GM18909 (cell line): Measurements from ENCODE around the gene CSMD2.

Experiments
- ATAC-seq: cut with Tn5 transposase; IDR thresholded peaks from one replicate; pipeline ENCODE4 v1.9.1; 2021; ENCODE audit warnings: mild to moderate bottlenecking; ENCODE audit not compliant: unreplicated experiment, poor library complexity

Gene CSMD2

DNA sequence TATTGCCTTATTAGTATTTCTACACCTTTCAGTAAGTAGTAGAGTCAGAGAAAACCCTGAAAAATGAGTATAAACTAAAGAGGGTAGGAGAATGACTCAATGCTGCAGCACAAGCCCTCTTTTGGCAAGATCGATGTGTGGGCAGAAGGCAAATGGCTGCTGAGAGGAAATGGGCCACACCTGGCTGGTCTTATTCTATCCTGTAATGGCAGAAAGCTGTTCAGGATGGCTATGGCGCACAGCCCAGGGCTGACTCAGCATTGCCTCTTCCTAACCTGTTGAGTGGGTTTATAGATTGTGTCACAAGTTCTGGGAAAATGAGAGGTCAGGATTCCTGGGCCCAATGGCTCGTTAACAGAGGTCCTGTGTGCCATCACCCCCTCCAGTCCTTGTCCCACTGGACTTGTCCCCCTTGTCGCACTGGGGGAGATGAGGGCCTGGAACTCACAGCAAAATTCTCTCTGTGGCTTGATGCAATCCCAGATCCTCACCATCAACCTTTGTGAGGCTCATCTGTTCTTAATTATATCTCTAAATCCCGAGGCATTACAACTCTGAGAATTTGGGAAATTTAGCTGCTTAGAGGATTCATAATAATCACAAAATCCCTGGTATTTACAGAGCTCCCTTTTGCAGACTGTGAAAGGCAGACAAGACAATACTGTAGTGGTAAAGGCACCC lies 287.9 kb downstream of the CSMD2 start:
- no peak for ATAC-seq

DNA sequence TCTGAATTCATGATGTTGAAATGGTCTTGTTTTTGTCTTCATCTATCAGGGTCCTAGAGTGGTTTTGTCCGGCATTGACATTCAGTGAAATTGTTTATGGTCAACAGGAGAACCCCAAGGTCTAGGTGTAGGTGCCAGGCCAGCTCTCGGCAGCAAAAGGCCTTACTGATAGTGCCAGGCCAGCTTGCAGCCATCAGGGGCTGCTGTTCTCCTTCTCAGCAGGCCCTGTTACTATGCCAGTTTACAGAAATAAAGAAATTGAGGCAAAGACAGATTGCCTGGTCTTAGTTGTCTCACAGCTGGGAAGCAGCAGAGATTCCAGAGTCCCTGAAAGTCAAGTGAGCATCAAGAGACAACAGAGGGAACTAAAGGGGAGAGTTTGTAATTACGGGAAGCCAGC lies 289.2 kb downstream of the CSMD2 start:
- ATAC-seq: no peak

DNA sequence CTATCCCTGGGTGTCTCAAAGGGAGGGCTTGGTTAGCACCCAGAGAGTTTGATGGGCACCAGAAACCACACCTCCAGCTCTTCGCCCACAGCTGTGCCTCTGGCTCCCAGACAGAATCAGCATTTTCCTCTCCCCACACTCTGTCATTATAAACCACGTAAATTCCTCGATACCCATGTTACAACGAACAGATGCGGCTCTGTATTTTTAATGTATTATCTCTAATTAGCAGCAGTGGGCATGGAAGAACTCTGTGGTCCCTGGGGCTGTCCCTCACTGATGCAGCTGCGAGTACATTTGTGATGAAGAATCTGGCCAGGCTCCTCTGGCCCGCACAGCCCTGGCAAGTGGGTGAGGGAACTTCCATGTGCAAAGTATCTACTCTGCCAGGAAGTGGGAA lies 290.4 kb downstream of the CSMD2 start:
- ATAC-seq: no peak

DNA sequence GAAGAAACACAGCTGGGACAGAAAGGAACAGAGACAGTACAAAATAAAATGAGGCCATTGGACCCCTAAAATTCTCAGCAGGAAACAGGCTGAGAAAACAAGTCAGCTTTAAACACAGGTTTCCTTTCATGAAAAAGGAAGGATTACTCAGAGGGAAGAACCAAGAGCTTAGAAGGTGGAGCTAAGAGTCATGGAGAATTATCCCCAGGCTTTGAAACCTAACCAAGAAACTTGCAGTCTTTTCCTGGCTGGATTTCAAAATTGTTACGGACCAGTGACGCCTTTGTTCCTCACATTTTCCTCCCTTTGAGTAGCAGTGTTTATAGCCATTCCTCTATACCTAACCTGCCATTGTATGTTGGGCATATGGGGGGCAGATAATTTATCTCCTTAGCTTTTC lies 292.3 kb downstream of the CSMD2 start:
- ATAC-seq: no peak

DNA sequence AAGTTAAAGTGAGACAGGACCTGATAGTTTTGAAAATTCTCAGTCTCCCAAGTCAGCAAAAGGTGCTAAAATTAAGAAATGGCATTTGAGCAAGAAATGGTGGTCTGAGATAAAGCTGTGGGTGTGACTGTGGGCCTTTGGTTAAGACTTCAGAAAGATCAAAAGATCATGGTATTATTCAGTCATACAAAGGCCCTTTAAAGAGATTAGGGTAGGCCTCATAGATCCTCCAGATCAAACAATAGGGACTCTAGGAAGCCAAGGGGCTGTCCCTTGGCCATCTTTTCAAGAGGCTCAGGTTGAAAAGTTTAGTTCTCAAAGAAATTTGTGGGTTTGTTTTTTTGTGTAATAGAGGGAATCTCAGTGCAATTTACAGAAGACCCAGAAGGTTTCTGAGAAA lies 292.8 kb downstream of the CSMD2 start:
- ATAC-seq: no peak

DNA sequence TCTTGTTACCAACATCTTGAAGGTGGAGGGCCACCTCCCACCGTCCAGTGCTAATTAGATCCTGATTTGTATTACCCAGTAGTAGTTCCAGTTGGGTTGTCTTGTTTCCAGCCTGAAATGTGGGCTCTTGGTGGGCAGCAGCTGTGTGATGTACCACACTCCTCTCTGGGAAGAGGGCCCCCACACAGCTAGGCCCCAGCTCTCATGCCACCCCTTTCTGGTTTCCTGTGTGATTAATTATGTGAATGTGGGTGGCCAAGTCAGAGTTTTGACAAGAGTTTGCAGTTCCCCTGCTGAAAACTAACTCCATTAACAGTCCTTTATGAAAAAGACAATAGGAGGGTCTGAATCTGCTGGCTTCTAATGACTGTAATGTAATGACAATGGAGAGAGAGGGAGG lies 297.3 kb downstream of the CSMD2 start:
- ATAC-seq: no peak

DNA sequence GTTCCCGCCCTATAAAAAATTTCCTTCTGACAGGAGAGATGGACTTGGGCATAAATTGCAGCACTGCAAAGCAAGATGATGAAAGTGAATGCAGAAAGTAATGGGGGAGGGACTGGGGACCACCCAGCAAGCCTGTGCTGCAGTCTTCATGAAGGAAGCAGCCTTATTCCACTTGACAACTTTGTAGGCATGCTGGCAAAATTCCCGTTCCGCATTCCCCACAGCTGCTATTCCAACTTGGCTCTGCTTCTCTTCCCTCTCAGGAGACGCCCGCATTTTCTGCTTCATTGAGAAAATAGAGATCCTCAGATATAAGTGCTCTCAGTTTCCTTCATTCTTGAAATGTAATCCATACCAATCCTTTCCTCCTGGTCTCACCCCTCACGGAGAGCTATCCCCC lies 298.7 kb downstream of the CSMD2 start:
- no peak for ATAC-seq

DNA sequence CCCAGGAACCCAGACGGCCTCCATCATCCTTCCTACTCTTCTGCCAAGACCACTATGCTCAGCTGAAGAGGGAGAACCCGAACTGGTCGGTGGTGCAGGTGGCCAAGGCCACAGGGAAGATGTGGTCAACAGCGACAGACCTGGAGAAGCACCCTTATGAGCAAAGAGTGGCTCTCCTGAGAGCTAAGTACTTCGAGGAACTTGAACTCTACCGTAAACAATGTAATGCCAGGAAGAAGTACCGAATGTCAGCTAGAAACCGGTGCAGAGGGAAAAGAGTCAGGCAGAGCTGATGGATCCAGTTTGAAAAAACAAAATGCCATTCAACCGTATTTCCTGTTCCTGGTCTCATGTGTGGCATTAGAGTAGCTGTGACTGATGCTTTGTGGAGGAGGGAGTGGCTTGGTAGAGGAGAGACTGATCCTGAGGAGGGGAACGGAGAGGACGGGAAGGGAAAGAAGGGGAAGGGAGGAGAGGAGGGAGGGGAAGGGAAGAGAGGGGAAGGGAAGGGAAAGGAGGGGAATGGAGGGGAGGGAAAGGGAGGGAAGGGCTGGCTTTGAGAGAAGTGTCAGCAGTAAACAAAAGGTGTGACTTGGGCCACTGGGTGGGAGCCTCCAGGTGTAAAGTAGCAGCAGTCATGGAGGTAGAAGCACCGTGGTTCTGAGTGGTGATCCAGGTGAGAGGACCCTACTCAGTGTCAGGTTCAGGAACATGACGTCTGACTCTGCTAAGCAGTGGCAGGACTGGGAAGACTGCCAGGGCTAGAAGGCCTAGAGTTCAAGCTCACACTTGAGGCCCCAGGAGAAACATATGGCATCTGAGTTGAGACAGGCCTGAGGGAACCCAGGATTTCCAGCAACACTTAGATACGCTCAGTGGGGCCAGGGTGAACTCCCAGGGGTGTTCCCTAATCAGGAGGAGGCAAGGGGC lies 300.3 kb downstream of the CSMD2 start:
- no peak for ATAC-seq

DNA sequence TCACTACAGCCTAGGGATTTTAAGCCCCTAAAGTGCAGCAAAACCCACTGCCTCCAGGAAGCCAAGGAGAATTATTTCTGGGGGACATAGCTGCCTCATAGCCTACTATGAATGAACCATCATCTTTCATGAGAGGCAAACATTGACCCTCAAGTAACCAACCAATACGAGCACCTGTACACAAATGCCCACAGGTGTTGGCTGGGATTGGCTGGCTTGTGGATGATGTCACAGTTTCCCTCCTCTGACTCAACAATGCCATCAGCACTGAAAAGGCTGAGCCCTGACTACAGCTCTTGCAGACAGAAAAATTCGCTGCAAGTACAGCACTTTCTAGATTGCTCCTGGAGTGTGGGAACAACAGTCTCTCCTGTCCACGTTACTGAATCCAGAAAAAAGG lies 301.3 kb downstream of the CSMD2 start, which contains the start of gene HMGB4:
Gene HMGB4, plus strand, starts transcription at position 301 of the 400 bp plus-strand sequence. CDS start 113 bp downstream, outside the sequence.
- no peak for ATAC-seq

DNA sequence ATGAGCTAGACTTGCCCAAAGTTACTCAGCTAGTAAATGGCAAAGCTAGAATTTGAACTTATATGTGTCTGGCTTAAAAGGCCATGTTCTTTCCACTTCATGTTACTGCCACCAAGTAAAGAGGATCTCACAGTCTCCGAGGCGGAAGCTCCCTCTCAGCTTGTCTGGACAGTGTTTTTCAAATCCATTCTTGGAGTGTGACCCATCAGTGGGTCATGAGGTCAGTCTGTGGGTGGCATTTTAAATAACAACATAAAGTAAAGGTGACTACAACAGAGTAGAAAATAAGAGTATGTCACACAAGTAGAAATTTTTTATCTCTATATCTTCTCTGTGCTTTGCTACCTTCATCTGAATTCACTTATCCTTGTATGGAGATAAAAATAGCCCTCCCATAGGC lies 304.4 kb downstream of the CSMD2 start:
- no peak for ATAC-seq

DNA sequence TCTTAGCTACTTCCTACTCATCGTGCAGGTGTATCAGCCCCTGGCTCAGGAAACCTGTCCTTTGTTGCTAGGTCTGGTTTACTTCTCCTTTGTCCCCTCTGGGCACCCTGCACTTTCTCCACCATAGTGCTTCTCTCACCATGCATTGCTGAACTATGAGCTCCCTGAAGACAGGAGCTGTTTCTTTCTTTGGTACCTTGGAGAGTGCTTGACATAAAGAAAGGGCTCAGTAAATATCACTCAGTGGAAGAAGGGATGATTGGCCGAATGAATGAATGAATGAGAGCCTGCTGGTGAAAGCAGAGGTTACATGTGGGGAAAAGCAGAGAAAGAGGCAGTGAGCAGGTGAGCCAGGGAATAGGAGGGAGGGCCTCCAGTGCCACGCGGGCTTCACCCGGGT lies 310.9 kb downstream of the CSMD2 start:
- no peak for ATAC-seq

DNA sequence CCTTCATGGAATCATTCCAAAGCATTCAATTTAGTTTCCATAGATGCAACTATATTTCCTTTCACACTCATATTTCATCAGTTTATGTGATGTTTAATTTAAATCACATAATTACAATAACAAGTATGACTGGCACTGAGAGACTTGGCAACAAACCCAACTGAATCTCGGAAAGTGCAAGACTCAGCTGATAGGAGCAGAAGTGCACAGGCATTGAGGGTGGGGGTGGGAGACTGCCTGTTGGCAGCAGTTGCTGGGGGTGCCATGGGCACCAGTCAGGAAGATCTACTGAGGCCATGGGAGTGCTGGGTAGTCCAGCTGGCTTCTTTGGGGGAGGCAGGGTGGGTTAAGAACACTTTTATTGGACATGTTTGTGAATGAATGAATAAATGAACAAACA lies 311.6 kb downstream of the CSMD2 start:
- no peak for ATAC-seq

DNA sequence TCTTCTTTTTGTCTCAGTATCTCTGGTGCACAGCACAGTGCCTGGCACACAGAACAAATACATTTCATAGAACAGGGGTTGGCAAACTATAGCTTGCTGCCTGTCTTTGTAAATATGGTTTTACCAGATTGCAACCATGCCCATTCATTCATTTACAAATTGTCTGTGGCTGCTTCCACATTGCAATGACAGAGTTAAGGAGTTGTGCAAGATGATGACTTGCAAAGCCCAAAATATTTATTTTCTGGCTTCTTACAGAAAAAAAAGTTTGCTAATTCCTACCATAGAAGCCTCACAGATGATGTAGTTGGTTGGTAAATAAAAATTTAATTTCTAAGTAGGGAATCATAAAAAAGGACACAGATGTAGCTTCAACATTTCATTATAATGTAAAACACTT lies 312.3 kb downstream of the CSMD2 start:
- no peak for ATAC-seq

DNA sequence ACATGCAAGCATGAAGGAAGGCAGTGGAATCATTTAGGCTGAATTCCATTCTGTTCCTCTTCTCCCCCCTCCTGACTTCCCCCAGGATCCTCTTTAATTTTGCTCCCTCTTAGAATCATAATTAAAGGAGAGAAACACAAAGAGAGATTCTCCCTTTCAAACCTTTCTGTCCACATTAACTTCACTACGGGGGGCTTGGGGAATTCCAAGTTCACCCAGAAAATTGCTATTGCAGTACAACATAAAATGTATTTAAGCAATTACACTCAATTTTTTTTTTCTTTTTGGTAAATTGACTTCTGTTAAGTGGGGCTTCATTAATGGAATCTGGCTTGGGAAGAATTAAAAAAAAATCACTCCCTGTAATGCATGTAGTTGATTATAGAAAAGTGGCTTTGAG lies 314.5 kb downstream of the CSMD2 start:
- ATAC-seq: no peak

DNA sequence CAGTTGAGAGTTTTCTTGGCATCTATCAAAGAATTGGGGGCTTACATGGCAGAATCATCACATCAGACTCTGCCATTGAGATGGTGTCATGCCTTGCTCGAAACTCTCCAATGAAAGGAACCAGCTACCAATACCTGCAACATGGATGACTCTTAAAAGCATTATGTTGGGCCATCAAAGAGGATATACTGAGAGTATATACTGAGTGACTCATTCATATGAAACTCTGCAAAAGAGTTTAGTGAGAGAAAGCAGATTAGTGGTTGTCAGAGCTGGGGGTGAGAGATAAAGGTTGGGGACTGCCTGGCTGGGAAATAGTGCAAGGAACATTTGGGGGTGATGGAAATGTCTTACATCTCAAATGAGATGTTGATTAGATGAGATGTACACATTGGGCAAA lies 315.8 kb downstream of the CSMD2 start:
- no peak for ATAC-seq

DNA sequence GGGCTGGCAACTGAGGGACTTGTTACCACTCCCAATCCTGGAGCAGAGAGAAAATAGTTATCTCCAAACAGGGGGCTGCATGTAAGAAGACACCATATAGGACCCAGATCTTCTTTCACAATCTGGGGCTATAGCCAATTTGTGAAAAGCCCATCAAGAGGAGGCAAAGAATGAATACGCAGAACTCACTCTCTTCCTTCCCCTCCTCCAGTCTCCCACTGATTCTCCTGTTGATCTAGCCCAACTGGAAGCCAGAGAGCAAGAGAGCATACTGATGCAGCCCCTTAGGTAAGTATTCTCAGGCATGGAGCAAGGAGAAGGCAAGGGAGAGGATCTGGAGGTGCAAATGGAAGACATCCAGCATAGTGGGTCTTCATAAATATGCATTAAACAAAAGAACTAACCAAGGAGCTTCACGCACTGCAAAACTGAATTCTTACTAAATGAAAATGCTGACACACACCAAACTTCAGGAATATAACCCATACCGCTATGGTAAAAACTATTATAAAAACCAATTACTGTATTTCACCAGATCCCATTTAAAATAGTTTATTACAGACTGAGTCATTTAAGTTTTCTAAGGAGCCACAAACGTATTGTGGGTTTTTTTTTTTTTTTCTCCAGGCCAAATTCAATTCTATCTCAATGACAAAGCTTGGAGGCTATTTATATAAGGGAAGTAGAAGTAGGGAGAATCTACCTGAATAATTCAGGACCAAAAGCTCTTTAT lies 316.7 kb downstream of the CSMD2 start:
- no peak for ATAC-seq

DNA sequence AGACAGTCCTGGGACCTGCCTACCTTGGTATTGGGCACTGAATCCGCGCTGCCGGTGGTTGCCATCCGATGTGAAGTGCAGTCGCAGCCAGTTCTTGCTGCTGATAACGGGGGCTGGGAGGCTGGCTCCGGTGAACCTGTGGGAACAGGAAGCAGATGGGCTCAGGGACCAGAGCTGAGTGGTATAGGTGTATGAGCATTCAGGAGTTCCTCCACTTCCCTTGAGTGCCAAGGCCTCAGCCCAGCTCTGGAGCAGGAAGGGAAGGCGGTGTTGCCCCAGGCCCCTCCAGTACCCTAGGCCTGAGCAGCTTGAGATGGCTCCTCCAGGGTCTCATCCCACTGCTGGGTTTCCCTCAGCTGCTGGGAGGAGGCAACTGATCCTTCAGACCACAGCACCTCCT lies 318.2 kb downstream of the CSMD2 start:
- ATAC-seq: no peak

DNA sequence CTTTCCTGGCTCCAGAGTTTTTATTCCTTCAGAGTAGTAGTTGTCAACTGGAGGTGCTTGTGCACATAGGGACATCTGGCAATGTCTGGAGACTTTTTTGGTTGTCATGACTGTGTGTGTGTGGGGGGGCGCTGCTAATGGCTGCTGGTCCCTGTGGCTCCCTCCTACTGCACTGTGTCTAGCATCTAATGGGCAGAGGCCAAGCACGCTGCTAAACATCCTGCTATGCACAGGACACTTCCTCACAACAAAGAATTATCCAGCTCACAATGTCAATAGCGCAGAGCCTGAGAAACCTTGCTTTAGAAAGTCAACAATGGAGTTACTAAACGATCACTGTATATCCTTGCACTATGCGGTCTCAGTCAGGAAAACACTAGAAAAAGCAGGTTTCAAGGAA lies 320.9 kb downstream of the CSMD2 start:
- no peak for ATAC-seq

DNA sequence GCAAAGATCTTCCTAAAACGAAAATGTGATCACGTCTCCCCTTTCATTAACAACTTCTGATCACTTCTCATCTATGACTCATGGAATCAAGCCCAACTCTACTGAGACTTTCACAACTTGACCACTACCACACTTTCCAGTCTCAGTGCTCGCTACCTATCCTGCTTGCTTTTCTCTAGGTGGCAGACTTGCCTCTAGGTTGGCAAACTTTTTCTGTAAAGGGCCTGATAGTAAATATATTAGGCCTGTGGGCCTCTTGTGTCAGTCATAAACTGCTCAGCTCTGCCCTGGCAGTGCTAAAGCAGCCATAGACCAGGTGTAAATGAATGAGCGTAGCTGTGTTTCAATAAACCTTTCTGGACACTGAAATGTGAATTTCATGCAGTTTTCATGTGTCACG lies 322.7 kb downstream of the CSMD2 start:
- ATAC-seq: no peak

DNA sequence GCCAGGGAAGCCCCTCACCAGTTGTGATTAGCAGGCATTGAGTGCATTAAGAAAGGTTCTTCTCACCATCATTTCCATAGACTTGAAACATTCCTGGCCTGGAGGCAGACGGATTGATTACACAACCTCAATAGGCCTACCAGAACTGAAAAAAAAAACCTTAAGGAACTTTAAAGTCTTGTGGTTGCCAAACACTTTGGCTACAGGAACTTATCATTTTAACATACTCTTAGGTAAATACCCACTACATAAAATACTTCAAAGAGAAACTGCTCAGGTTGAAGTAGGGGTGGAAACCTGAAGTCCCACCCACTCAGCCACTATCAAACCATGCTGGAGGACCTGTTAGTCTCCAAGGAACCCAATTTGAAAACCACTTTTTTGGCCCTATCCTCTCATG lies 323.5 kb downstream of the CSMD2 start:
- ATAC-seq: no peak

DNA sequence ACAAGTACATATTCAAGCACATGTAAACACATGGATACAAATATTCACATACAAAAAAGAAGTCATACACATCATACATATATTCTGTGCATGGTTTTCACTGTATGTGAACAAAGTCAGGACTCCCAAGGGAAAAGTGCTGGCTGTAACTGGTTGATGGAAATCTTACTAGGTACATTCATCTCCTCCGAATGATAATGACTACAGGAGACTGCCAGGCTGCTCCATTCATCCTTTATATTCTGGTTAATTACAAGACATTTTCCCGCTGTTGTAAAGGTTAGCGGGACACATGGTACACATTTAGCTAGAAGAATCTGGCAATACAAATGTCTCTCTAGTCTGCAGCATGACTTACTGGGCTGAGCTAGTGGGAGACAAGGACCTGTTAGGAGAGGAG lies 327.4 kb downstream of the CSMD2 start:
- ATAC-seq: no peak
